ENCODE data around the gene NRSN2.

DNA sequence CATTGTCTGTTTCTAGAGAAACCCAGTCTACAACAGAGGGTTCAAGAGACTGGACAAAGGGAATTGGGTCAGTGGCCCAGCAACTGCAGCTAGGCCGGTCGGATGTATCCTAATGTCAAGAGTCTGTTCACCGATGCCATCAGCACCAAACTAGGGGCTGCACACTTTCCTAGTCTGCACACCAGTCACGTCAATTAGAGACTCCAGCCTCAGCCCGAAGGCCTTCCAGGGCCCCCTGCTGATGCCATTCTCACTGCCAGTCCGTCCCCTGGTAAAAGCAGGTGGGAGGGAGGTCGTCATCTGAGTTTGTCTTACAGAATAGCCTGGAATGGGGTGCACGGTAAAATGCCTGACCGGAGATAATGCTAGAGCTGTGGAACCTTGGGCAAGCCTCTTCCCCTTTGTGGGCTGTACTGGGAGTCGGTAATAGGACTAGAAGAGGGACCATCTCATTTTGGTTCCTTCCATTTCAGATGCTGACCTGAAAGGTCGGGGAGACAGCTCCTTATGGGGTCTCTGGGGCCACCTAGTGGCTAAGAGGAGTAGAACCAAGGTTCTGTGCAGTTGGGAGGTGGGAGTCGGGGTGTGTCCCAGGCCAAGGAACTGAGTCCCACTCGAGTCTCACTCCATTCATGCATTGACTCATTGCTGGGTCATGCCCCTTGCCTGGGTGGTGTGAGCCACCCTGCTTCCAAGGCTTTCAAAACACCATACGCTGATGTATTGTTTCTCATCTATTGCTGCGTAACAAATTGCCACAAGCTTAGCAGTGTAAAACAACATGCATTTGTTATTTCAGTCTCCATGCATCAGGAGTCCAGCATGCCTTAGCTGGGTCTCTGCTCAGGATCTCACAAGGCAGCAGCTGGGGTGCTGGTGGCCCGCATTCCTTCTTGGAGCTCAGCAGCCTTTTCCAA is 16.4 kb upstream of the NRSN2 start:
- TF ChIP-seq, protein P1, sequence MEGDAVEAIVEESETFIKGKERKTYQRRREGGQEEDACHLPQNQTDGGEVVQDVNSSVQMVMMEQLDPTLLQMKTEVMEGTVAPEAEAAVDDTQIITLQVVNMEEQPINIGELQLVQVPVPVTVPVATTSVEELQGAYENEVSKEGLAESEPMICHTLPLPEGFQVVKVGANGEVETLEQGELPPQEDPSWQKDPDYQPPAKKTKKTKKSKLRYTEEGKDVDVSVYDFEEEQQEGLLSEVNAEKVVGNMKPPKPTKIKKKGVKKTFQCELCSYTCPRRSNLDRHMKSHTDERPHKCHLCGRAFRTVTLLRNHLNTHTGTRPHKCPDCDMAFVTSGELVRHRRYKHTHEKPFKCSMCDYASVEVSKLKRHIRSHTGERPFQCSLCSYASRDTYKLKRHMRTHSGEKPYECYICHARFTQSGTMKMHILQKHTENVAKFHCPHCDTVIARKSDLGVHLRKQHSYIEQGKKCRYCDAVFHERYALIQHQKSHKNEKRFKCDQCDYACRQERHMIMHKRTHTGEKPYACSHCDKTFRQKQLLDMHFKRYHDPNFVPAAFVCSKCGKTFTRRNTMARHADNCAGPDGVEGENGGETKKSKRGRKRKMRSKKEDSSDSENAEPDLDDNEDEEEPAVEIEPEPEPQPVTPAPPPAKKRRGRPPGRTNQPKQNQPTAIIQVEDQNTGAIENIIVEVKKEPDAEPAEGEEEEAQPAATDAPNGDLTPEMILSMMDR (IDR thresholded peaks at IDR 0.05) = peak; percentile 66 to 84 (median 78)
- TF ChIP-seq POLR2A (IDR thresholded peaks at IDR 0.05) = no peak
